Left renal cortex interstitium (tissue), 4 donors: Measurements from ENCODE around the gene SMKR1. TPM values are rescaled to one million over a fixed set of nuclear protein-coding genes. Genes with fewer than 3 reads are reported as not detected.

Experiments used
- polyA plus RNA-seq, 4 donors: library from polyadenylated mRNA; unstranded; fragments of 120-200 nt; gene quantifications; one replicate each; pipeline ENCODE4 v1.2.1, GENCODE V29; 2013; ENCODE audit not compliant: insufficient read length in 4 of 4

Gene SMKR1
- polyA plus RNA-seq, 4 donors, result 2.4 to 4.9 (median 3.4) TPM

Other genes with a start within 250 kb of the SMKR1 start
- gene STRIP2, start 68.1 kb upstream of the SMKR1 start, polyA plus RNA-seq, result 1 to 10 TPM; 2.4 to 5.3 (median 4.0) TPM
- gene NRF1, start 109.2 kb downstream of the SMKR1 start, polyA plus RNA-seq, result 10 to 100 TPM; 19.4 to 26.1 (median 22.8) TPM